NCI-H187 (cell line): Measurements from ENCODE around the gene MN1.
"Not testable (repeated sequence)": the region's sequence is repeated elsewhere in the genome, so short reads cannot be mapped to it uniquely, and the experiment has no call there.

Experiments
- DNase-seq, 2 experiments: peaks; one replicate each; lab custom pipeline; 2025; lab: John Stamatoyannopoulos, UW

Gene MN1

GRCh38 chr22:27761665-27762064 is 39.9 kb downstream of the MN1 start:
- DNase-seq, result no peak

- no peak for DNase-seq
Measured at GRCh38 chr22:27761000-27761399, 40.6 kb downstream of the MN1 start.

- no peak for DNase-seq
Measured at GRCh38 chr22:27760474-27760873, 41.1 kb downstream of the MN1 start.

- no peak for DNase-seq
Measured at GRCh38 chr22:27757928-27758525, 43.5 kb downstream of the MN1 start.

GRCh38 chr22:27756212-27756660 is 45.3 kb downstream of the MN1 start:
- no peak for DNase-seq

GRCh38 chr22:27755521-27756211 is 45.9 kb downstream of the MN1 start:
- no peak for DNase-seq

- DNase-seq, result no peak
Measured at GRCh38 chr22:27754888-27755480, 46.6 kb downstream of the MN1 start.

- no peak for DNase-seq
Measured at GRCh38 chr22:27754247-27754887, 47.2 kb downstream of the MN1 start.

- no peak for DNase-seq
Measured at GRCh38 chr22:27752771-27753170, 48.8 kb downstream of the MN1 start.

- no peak for DNase-seq
Measured at GRCh38 chr22:27752141-27752540, 49.4 kb downstream of the MN1 start.

GRCh38 chr22:27751277-27752070 is 50.1 kb downstream of the MN1 start:
- no peak for DNase-seq

- no peak for DNase-seq
Measured at GRCh38 chr22:27750584-27751265, 50.8 kb downstream of the MN1 start.

- no peak for DNase-seq
Measured at GRCh38 chr22:27749597-27750225, 51.8 kb downstream of the MN1 start.

GRCh38 chr22:27748751-27749191 is 52.8 kb downstream of the MN1 start:
- DNase-seq, result no peak

GRCh38 chr22:27748349-27748748 is 53.2 kb downstream of the MN1 start:
- DNase-seq, result no peak

GRCh38 chr22:27747396-27748221 is 53.9 kb downstream of the MN1 start:
- no peak for DNase-seq

GRCh38 chr22:27746918-27747317 is 54.6 kb downstream of the MN1 start:
- no peak for DNase-seq

GRCh38 chr22:27745809-27746208 is 55.7 kb downstream of the MN1 start:
- DNase-seq, result no peak

- DNase-seq, result no peak
Measured at GRCh38 chr22:27745154-27745553, 56.4 kb downstream of the MN1 start.

GRCh38 chr22:27744078-27744477 is 57.5 kb downstream of the MN1 start:
- not testable (repeated sequence) for DNase-seq
